Measurements from ENCODE around the gene DDX17.

The DDX17 gene

DNA sequence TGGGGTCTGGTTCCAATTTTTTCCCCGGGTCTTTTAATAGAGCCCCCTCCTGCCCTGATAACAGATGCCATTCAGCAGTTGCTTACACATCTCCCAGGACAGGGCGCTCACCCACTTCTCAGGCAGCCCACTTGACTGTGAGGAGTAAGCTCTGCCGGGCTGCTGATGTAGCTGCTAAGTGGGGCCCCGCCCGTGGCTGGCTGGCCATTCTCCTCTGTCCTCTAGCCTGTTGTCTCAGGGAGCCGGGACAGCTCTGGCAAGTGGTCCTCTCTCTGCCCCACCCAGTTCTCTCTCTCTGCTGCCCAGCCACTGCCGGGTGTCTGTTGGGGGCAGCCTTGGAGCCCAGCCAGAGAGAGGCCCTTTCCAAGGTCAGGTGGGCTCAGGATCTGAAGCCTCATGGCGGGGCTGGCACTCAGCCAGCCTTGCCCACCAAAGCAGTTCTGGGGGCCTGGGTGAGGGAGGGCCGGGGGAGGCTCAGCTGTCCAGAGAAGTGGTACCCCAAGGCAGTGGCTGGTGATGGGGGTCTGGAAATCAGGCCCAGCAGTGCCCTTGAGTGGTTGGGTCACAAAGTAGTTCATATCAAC lies 60.0 kb downstream of the DDX17 start:
- no peak for DNase-seq

DNA sequence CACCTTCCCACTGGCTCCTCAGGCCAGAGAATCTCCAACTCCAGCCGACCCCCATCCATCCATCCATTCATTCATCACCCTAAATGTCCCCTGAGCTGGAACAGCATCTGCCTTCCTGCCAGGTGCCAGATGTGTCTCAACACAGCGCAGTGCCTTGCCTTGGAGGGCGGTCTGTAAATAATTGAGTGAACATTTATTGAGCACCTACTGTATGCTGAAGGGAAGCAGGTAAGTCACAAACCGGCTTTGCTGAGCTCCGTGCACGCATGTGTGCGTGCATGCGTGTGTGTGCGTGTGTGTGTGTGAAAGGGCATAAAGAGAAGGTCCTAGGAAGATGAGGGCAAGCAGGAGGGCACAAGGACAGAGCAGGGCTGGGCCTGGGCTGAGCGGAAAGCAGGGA lies 61.3 kb downstream of the DDX17 start:
- DNase-seq = no peak

DNA sequence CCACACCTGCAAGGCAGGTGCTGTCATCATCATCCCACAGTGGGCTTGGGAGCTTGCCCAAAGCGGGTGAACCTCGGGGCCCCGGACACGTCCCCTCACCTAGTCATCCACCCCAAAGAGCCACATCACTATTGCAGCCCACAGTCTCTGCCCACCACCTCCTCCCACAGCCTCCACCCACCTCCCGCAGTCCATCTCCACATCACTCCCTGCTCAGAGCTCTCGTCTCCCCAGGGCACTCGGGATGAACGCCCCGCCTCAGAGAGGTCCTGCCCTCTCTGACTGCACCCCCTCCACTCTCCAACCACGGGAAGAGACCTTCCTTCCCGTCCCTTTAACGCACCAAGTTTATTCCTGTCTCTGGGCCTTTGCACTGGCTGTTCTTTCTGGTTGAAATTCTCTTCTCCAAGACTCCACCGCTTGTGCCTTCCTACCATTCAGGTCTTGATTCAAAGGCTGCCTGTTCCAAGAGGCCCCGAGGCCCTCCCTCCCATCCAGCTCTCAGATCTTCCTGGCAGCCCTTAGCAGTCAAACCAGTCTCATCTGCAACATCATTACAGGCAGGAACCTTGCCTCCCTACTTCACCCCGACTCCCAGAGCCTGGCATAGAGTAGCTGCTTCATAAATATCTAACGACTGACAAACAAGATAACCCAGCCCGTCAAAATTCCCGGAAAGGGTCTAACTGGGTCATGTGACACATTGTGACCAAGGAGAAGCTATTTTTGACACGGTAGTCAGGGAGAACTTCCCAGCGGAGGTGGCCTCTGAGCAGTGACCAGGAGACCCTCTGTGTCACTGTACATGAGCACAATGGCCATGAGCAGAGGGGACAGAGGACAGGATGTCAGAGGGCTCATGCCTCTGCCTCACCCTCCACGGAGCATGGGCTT lies 62.2 kb downstream of the DDX17 start:
- DNase-seq = no peak

DNA sequence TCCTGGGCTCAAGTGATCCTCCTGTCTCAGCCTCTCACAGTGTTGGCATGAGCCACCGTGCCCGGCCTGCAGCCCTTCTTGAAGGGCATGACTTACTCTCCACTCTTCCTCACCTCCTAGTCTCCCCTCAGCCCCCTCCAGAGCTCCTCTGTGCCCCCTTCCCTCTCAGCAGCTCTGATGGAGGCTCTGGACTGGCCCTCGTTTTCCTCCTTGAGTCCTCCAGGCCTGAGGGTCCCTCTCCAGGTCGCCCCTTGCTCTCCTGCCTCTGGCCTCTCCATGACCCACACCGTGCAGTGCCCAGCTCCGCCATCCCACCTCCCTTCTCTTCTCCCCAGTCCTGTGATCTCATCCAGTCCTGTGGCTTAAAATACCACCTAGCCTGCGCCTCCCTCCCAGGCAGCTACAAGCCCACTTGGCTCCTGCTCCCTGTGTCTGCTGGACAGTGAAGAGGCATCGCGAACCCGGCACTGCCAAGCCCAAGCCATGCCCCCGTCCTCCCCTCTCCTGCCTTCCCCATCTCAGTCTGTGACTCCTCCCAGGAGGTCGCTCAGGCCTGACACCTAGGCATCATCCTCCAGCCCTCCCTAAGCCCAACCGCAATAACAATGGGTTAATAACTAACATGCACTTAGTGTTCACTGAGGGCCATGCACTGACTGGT lies 63.0 kb downstream of the DDX17 start:
- DNase-seq = no peak

DNA sequence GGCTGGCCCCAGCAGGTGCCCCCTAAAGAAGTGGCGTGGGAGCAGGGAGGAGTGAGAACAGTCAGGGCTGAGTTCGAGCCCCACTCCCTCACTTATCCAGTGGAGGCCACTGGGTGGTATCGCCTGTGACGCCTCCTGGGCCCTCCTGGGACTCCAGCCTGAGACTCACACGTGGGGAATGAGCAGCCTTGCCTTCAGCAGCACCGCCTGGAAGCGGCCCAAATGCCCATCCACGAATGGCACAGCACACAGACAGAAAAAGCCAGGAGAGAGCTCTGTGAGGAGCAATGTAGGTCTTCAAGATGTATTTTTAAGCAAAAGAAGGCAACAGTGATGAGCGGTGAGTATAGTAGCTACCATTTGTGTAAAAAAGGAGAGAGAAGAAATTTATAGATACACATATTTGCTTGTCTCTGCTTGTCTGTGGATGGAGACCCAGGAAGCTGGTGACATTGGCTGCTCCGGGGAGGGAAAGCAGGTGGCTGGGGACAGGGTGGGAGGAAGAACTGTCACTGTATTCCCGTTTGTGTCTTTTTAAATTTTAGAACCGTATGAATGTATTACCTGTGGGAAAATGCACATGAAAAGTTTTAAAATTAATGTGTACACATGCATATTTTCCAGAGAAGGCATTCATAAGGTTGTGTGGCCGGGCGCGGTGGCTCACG lies 64.4 kb downstream of the DDX17 start:
- DNase-seq = no peak

DNA sequence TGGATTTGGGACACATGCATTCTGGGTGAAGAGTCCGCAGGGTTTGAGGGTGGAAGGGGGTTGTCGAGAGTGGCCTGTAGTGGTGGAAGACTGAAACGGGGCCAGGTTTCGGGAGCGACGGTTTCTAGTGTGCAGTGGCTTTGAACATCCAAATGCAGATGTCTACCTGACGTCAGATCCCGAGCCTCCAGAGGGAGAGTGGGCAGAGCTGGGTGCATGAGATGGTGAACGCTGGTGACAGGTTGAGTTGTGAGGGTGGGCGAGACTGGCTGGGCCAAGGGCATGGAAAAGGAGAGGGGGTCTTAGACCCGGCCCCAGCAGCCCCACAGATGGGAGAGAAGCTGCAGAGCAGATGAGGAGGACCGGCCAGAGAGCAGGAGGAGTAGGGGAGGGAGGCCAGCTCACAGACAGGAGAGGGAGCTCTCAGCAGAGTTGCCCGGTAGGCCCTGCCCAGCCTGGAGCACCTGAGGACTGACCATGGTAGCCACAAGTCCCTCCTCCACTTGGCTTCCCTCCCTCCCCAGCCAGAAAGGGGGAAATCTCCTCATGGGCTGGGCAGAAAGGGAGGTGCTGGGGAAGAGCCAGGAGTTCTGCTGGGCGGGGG lies 65.3 kb downstream of the DDX17 start:
- DNase-seq = no peak

DNA sequence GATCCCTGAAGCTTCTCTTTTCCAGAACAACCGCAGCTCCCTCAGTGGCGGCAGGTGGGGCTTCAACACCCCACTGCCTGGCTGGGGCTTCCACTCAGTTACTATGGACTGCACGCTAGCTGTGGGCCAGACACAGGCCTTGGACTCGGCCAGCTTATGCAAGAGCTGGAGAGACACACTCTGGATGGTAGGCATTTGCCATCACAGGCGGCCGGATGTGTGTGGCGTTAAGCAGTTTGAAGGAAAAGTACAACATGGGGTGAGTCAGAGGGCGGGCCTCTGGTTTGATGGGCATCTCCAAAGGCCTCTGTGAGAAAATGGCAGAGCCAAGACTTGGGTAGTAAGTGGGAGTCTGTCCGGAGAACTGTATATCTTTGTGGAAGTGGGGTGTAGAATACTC lies 68.7 kb downstream of the DDX17 start:
- no peak for DNase-seq

DNA sequence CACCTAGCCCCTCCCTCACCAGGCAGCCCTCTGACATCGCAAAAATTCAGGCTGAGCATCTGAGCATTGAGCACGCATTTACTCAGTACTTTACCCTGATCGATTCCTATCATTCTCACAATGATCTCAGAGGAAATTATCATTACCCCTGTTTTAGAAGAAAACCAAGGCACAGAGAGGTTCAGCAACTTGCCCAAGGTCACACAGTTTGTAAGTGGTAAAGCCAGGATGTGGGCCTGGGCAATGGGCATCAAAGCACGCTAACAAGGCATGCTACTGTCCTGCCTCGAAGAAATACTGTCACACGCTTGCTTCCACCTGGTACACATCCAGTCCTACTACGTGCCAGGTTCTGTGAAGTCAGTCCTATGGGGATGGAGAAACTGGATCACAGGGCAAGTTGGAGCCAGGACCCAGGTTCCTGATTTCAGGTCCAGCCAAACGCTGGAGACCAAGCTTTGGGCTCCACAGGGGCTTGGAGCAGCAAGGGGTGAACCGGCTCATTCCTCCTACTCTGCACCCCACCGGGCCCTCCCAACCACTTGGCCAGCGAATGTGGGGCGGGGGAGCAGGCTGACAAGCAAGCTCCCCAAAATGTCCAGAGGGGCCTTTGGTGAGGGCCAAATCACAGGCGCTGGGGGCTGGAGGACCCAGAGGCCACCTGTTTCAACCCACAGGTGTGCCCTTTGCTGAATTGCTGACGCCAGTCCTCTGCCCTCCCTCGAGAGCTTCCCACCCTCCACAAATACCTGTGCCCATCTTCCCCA lies 69.3 kb downstream of the DDX17 start:
- DNase-seq = no peak

DNA sequence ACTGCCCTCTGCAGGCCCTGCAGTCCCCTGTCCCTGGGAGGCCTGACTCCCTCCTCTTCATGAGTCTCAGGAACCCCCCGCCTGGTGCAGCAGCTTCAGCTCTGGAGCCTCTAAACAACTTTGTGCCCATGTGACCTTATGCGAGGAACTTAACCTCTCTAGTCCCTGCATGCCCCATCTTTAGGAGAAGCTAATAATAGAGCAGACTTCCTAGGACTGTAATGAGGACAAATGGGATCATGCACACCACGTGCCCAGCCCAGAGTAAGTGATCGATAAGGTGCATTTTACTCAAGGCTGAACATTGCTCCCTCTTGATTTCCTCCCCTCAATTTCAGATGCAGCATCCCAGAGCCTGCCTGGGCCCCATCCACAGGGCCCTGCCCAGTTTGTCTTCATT lies 70.1 kb downstream of the DDX17 start:
- DNase-seq = no peak

DNA sequence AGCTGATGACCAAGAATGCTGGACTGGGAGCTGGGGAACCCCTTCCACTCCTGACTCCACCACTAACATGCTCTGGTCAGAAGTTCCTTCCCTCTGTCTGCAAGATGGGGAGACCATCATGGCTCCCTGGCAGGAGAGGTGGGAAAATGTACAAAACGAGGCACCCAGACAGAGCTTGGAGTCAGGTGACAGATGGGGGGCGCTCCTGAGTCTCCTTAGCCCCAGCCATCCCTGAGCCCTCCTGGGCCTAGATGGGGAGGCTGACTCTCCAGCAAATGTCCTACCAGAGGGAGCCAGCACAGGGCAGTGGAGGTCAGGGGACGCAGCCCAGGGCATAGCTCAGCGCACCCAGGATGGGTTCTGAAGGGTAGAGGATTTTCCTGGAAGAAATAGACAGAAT lies 71.1 kb downstream of the DDX17 start:
- DNase-seq = no peak

DNA sequence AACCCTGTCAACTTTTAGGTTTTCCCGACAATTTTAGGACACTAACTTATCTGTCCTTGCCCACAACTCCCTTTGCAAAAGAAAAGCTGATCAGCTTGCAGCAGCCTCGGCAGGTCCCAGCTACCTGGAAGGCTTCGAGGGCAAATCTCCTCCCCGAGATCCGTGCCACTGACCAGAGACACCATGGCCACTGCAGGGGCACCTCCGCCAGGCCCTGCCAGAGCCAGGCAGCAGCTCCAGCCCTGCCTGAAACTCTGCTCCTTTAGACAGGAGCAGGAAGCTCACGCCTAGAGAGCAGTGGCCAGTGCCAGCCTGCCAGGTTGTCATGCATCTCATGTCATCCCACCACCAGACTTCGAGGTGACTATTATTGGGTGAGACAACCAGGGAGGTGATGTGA lies 72.2 kb downstream of the DDX17 start:
- no peak for DNase-seq

Data from DMS79 (cell line).